ENCODE data around the gene ARMC2. TPM values are rescaled to one million over a fixed set of nuclear protein-coding genes. Genes with fewer than 3 reads are reported as not detected.

The ARMC2 gene
- total RNA-seq, 5 donors from 2014 or later (not counting 1 experiment from before 2014, with no cell fraction given) = 6.4 to 10.0 (median 8.1) TPM

- H3K9me3 Mint-ChIP-seq = no peaks in the 10 kb centered on the region
- H3K36me3 Mint-ChIP-seq = peaks cover 4% of the 10 kb centered on the region
- CTCF ChIA-PET = no interaction called here
- ATAC-seq (replicated peaks in 1 of 4) (no peak), DNase-seq (no peak)
- Histone ChIP-seq H3K27me3 (replicated peaks in 1 of 2; ENCODE audit: control insufficient read depth in 2 of 2, extremely low read depth in 1 of 2, insufficient read depth in 2 of 2, low read length in 1 of 2) (no peaks in the 10 kb centered on the region), H3K9me3 (no peaks in the 10 kb centered on the region), H3K4me1 (ENCODE audit: control insufficient read depth in 1 of 2, extremely low read depth in 1 of 2, insufficient read depth in 2 of 2, low read length in 2 of 2) (peaks cover 9 to 28% of the 10 kb centered on the region in 2 experiments), H3K36me3 (ENCODE audit: control insufficient read depth in 2 of 2, extremely low read depth in 1 of 2, insufficient read depth in 1 of 2, low read length in 1 of 2) (no peaks in the 10 kb centered on the region), H3K27ac (ENCODE audit: low read length) (no peak overlapping the region), H3K4me3 (ENCODE audit: control insufficient read depth in 1 of 2, extremely low read depth in 1 of 2, low read length in 1 of 2) (no peak overlapping the region)
- peak overlapping the region; percentile 1 to 13 for H3K27ac Mint-ChIP-seq
- no CpG with 5 or more reads among the region's 1 CpG for WGBS (ENCODE audit: insufficient coverage)
- H3K27me3 Mint-ChIP-seq = no peaks in the 10 kb centered on the region
- H3K4me1 Mint-ChIP-seq = peaks cover 25 to 41% (median 28%) of the 10 kb centered on the region in 3 donors
- POLR2A ChIA-PET = interaction anchor here in 1 of 2 donors (0.6 kb wide), 2 partner anchors 435 to 1911 kb away, joined by 4 to 11 read pairs; partner anchors contain the start of gene CDK19
- H3K4me3 Mint-ChIP-seq = no peak overlapping the region
Measured at GRCh38 chr6:108903796-108904195, 55.6 kb downstream of the ARMC2 start.

- ATAC-seq (replicated peaks in 1 of 4) (no peak), DNase-seq (peak in 1 of 35 experiments; percentile 19)
- Mint-ChIP-seq H3K27me3 (no peaks in the 10 kb centered on the region), H3K9me3 (no peaks in the 10 kb centered on the region), H3K36me3 (peaks cover 4% of the 10 kb centered on the region), H3K4me1 (peaks cover 25 to 39% (median 28%) of the 10 kb centered on the region in 3 donors), H3K4me3 (no peak overlapping the region), H3K27ac (peak overlapping the region; percentile 8 to 78)
- Histone ChIP-seq H3K27ac (ENCODE audit: low read length) (peak overlapping the region; percentile 19), H3K36me3 (ENCODE audit: control insufficient read depth in 2 of 2, extremely low read depth in 1 of 2, insufficient read depth in 1 of 2, low read length in 1 of 2) (no peaks in the 10 kb centered on the region), H3K27me3 (replicated peaks in 1 of 2; ENCODE audit: control insufficient read depth in 2 of 2, extremely low read depth in 1 of 2, insufficient read depth in 2 of 2, low read length in 1 of 2) (no peaks in the 10 kb centered on the region), H3K4me3 (ENCODE audit: control insufficient read depth in 1 of 2, extremely low read depth in 1 of 2, low read length in 1 of 2) (no peak overlapping the region), H3K4me1 (ENCODE audit: control insufficient read depth in 1 of 2, extremely low read depth in 1 of 2, insufficient read depth in 2 of 2, low read length in 2 of 2) (peaks cover 9 to 28% of the 10 kb centered on the region in 2 experiments), H3K9me3 (no peaks in the 10 kb centered on the region)
- ChIA-PET CTCF (no interaction called here), POLR2A (interaction anchor here (0.5 kb wide), 2 partner anchors 19 to 342 kb away, joined by 3 to 6 read pairs; no protein-coding TSS in a partner anchor)
- 85% methylated on average over 2 of the region's 3 CpGs for WGBS (ENCODE audit: insufficient coverage)
Measured at GRCh38 chr6:108904741-108905140, 56.5 kb downstream of the ARMC2 start.

GRCh38 chr6:108914235-108915022 lies 66.2 kb downstream of the ARMC2 start:
- no peaks in the 10 kb centered on the region for H3K9me3 ChIP-seq
- H3K4me3 Mint-ChIP-seq = no peak overlapping the region
- H3K4me3 ChIP-seq (ENCODE audit: control insufficient read depth in 1 of 2, extremely low read depth in 1 of 2, low read length in 1 of 2) = no peak overlapping the region
- H3K27ac Mint-ChIP-seq = no peak overlapping the region
- no peaks in the 10 kb centered on the region for H3K36me3 ChIP-seq (ENCODE audit: control insufficient read depth in 2 of 2, extremely low read depth in 1 of 2, insufficient read depth in 1 of 2, low read length in 1 of 2)
- no peaks in the 10 kb centered on the region for H3K36me3 Mint-ChIP-seq
- peaks cover 0 to 3% of the 10 kb centered on the region in 2 experiments for H3K4me1 ChIP-seq (ENCODE audit: control insufficient read depth in 1 of 2, extremely low read depth in 1 of 2, insufficient read depth in 2 of 2, low read length in 2 of 2)
- no peaks in the 10 kb centered on the region for H3K27me3 ChIP-seq (replicated peaks in 1 of 2; ENCODE audit: control insufficient read depth in 2 of 2, extremely low read depth in 1 of 2, insufficient read depth in 2 of 2, low read length in 1 of 2)
- ChIA-PET CTCF (interaction anchor here in 1 of 2 donors (0.6 to 1.2 kb wide), 3 partner anchors 9 to 160 kb away, joined by 3 to 4 read pairs (median 4); no protein-coding TSS in a partner anchor), POLR2A (interaction anchor here in 1 of 2 donors (0.6 kb wide), 1 partner anchor 373 kb away, joined by 3 read pairs; no protein-coding TSS in a partner anchor)
- no peaks in the 10 kb centered on the region for H3K9me3 Mint-ChIP-seq
- H3K4me1 Mint-ChIP-seq = peaks cover 0 to 11% (median 4%) of the 10 kb centered on the region in 3 donors
- peak in 30 of 35 experiments; percentile 2 to 67 (median 28) for DNase-seq
- 58% methylated on average over 3 of the region's 4 CpGs for WGBS (ENCODE audit: insufficient coverage)
- peak in 1 of 4 experiments; percentile 40 for ATAC-seq (replicated peaks in 1 of 4)
- no peaks in the 10 kb centered on the region for H3K27me3 Mint-ChIP-seq
- H3K27ac ChIP-seq (ENCODE audit: low read length) = no peak overlapping the region

- CTCF ChIA-PET = interaction anchor here (0.7 to 1.2 kb wide), 3 partner anchors 8 to 12 kb away, joined by 3 to 4 read pairs (median 3); no protein-coding TSS in a partner anchor
- H3K27ac ChIP-seq (ENCODE audit: low read length) = no peak overlapping the region
- H3K9me3 ChIP-seq = no peaks in the 10 kb centered on the region
- Mint-ChIP-seq H3K27me3 (no peaks in the 10 kb centered on the region), H3K4me3 (no peak overlapping the region), H3K4me1 (peaks cover 0 to 11% (median 9%) of the 10 kb centered on the region in 3 donors), H3K9me3 (no peaks in the 10 kb centered on the region), H3K36me3 (no peaks in the 10 kb centered on the region), H3K27ac (peak overlapping the region in 1 of 2 donors; percentile 11)
- DNase-seq (no peak), ATAC-seq (replicated peaks in 1 of 4) (no peak)
- no peak overlapping the region for H3K4me3 ChIP-seq (ENCODE audit: control insufficient read depth in 1 of 2, extremely low read depth in 1 of 2, low read length in 1 of 2)
- H3K4me1 ChIP-seq (ENCODE audit: control insufficient read depth in 1 of 2, extremely low read depth in 1 of 2, insufficient read depth in 2 of 2, low read length in 2 of 2) = peaks cover 0 to 3% of the 10 kb centered on the region in 2 experiments
- H3K27me3 ChIP-seq (replicated peaks in 1 of 2; ENCODE audit: control insufficient read depth in 2 of 2, extremely low read depth in 1 of 2, insufficient read depth in 2 of 2, low read length in 1 of 2) = no peaks in the 10 kb centered on the region
- no peaks in the 10 kb centered on the region for H3K36me3 ChIP-seq (ENCODE audit: control insufficient read depth in 2 of 2, extremely low read depth in 1 of 2, insufficient read depth in 1 of 2, low read length in 1 of 2)
- POLR2A ChIA-PET = no interaction called here
- whole genome bisulfite sequencing (ENCODE audit: insufficient coverage) = 100% methylated on average over 4 of the region's 5 CpGs
Measured at GRCh38 chr6:108915258-108915657, 67.0 kb downstream of the ARMC2 start.

- Mint-ChIP-seq H3K4me3 (no peak overlapping the region), H3K4me1 (peaks cover 8 to 18% (median 16%) of the 10 kb centered on the region in 3 donors), H3K9me3 (no peaks in the 10 kb centered on the region), H3K27ac (no peak overlapping the region), H3K36me3 (no peaks in the 10 kb centered on the region), H3K27me3 (no peaks in the 10 kb centered on the region)
- Histone ChIP-seq H3K9me3 (no peaks in the 10 kb centered on the region), H3K4me1 (ENCODE audit: control insufficient read depth in 1 of 2, extremely low read depth in 1 of 2, insufficient read depth in 2 of 2, low read length in 2 of 2) (peaks cover 0 to 8% of the 10 kb centered on the region in 2 experiments), H3K27ac (ENCODE audit: low read length) (no peak overlapping the region), H3K27me3 (replicated peaks in 1 of 2; ENCODE audit: control insufficient read depth in 2 of 2, extremely low read depth in 1 of 2, insufficient read depth in 2 of 2, low read length in 1 of 2) (no peaks in the 10 kb centered on the region), H3K36me3 (ENCODE audit: control insufficient read depth in 2 of 2, extremely low read depth in 1 of 2, insufficient read depth in 1 of 2, low read length in 1 of 2) (no peaks in the 10 kb centered on the region), H3K4me3 (ENCODE audit: control insufficient read depth in 1 of 2, extremely low read depth in 1 of 2, low read length in 1 of 2) (no peak overlapping the region)
- 88% methylated on average over 4 of the region's 6 CpGs for WGBS (ENCODE audit: insufficient coverage)
- ChIA-PET POLR2A (interaction anchor here in 1 of 2 donors (0.6 kb wide), 1 partner anchor 430 kb away, joined by 7 read pairs; no protein-coding TSS in a partner anchor), CTCF (interaction anchor here (0.9 to 2.0 kb wide), 3 partner anchors 11 to 156 kb away, joined by 3 to 13 read pairs (median 4); no protein-coding TSS in a partner anchor)
- DNase-seq (no peak), ATAC-seq (replicated peaks in 1 of 4) (no peak)
Measured at GRCh38 chr6:108916026-108916686, 67.9 kb downstream of the ARMC2 start.

GRCh38 chr6:108920751-108921150 lies 72.5 kb downstream of the ARMC2 start:
- no peak overlapping the region for H3K4me3 ChIP-seq (ENCODE audit: control insufficient read depth in 1 of 2, extremely low read depth in 1 of 2, low read length in 1 of 2)
- Mint-ChIP-seq H3K27me3 (no peaks in the 10 kb centered on the region), H3K4me1 (peaks cover 39 to 49% (median 40%) of the 10 kb centered on the region in 3 donors), H3K9me3 (peaks cover 0 to 5% (median 3%) of the 10 kb centered on the region in 3 donors), H3K4me3 (no peak overlapping the region), H3K27ac (peak overlapping the region in 1 of 2 donors; percentile 60), H3K36me3 (peaks cover 5% of the 10 kb centered on the region)
- ChIA-PET POLR2A (no interaction called here), CTCF (interaction anchor here (0.6 to 1.3 kb wide), 4 partner anchors 10 to 151 kb away, joined by 3 to 4 read pairs (median 3); no protein-coding TSS in a partner anchor)
- ATAC-seq (replicated peaks in 1 of 4) (no peak), DNase-seq (no peak)
- peaks cover 3 to 27% of the 10 kb centered on the region in 2 experiments for H3K4me1 ChIP-seq (ENCODE audit: control insufficient read depth in 1 of 2, extremely low read depth in 1 of 2, insufficient read depth in 2 of 2, low read length in 2 of 2)
- no peaks in the 10 kb centered on the region for H3K27me3 ChIP-seq (replicated peaks in 1 of 2; ENCODE audit: control insufficient read depth in 2 of 2, extremely low read depth in 1 of 2, insufficient read depth in 2 of 2, low read length in 1 of 2)
- no CpG with 5 or more reads among the region's 1 CpG for WGBS (ENCODE audit: insufficient coverage)
- no peaks in the 10 kb centered on the region for H3K36me3 ChIP-seq (ENCODE audit: control insufficient read depth in 2 of 2, extremely low read depth in 1 of 2, insufficient read depth in 1 of 2, low read length in 1 of 2)
- no peak overlapping the region for H3K27ac ChIP-seq (ENCODE audit: low read length)
- no peaks in the 10 kb centered on the region for H3K9me3 ChIP-seq
